ENCODE data around the gene CTPS1.

Gene CTPS1

GRCh38 chr1:40979241-40980067, at the start of gene CTPS1:
TSS of gene CTPS1 (plus strand) at chr1:40979696. CDS start at chr1:40983291, 3,595 bp downstream.
- peak; percentile 93 to 95 for DNase-seq (ENCODE audit: low read depth in 2 of 2)

DNA sequence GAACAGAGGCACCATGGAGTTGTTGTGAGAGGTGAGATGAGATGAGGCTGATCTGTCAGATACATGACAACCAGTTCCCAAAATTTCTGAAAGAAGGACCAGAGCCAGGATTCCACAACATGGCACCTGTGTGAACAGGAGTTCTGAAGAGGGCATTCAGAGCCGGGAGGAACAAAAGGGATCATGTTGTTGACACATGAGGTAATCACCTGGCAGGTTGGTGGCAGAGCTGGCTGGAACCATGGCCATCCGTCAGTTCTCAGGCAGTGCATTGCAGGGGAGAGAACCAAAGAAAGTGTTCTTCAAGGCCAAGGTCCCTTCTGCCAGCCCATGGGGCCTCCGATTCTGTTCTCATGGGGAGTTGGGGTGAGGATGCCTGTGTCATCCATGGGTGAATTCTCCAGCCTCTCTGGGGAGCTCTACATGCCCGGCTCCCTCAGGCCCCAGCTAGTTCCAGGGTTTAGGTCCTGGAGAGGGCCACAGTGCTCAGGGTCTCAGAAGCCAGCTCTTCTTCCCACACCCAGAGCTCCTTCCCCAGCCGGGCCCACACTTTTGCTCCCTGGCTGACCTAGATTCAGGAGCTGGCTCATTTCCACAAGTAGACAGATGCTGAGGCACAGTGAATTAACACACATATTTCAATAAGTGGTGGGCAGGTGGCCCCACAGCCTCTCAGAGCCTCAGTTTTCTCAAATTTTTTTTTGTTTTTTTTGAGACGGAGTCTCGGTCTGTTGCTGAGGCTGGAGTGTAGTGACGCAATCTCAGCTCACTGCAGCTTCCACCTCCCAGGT, 49.1 kb upstream of the CTPS1 start:
- DNase-seq (ENCODE audit: low read depth in 2 of 2), result no peak

GRCh38 chr1:40931601-40932000, 47.9 kb upstream of the CTPS1 start:
- no peak for DNase-seq (ENCODE audit: low read depth in 2 of 2)

- DNase-seq (ENCODE audit: low read depth in 2 of 2), result no peak
Measured at GRCh38 chr1:40932006-40932405, 47.5 kb upstream of the CTPS1 start.

DNA sequence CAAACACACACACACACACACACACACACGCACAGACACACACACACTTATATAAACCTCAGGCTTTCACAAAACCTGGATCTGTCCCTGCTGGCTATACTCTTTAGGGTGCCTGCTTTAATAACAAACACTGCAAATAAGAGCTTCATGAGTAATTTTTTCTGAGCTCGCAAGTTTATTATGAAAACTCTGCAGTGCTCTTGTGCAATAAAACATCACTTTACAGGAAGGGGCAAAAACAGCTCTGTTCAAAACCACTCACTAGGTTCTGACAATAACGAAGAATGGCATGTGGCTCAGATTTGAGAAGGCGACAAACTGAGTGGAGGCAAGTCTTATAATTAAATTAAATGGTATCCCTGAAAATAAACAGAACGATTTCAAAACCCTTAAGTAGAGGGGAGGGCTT, 42.6 kb upstream of the CTPS1 start:
- DNase-seq (ENCODE audit: low read depth in 2 of 2), result no peak

DNA sequence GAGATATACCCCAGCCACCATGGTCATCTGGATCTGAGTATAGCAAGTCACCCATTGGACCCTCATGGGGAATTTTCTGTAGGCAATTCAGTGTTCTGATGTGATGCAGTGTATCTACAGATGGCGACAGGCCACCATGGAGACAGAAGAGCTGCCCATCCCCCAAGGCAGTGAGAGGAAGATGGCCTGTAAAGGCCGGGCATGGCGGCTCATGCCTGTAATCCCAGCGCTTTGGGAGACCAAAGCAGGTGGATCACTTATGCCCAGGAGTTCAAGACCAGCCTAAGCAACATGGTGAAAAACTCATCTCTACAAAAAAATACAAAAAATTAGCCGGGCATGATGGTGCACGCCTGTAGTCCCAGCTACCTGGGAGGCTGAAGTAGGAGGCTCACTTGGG, 41.1 kb upstream of the CTPS1 start:
- no peak for DNase-seq (ENCODE audit: low read depth in 2 of 2)

DNA sequence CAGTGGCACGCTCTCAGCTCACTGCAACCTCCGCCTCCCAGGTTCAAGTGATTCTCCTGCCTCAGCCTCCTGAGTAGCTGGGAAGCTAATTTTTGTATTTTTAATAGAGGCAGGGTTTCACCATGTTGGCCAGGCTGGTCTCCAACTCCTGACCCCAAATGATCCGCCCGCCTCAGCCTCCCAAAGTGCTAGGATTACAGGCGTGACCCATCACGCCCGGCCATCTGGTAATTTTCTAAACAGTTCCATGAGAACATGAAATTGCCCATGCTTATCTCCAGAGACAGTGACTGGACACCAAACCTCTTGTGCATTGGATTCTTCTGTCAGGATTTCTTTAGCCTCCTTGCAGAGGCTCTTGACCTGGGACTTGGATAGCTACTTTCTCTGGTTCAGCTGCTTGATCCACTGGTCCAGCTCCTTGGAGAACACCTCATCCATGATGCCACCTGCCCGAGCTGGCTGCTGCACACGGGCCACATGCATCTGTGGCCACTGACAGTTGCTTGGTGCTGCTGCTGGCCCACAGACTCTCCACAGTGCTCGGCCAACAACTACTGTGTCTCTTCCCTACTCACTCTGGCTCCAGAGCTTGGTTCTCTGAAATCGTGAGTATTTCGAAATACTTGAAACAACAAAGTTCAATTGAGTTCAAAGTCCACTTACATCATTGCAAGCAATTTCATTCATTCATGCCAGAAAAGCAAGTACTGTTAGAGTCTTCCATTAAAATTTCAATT, 40.0 kb upstream of the CTPS1 start:
- no peak for DNase-seq (ENCODE audit: low read depth in 2 of 2)

- DNase-seq (ENCODE audit: low read depth in 2 of 2), result no peak
Measured at GRCh38 chr1:40944326-40944725, 35.2 kb upstream of the CTPS1 start.

DNA sequence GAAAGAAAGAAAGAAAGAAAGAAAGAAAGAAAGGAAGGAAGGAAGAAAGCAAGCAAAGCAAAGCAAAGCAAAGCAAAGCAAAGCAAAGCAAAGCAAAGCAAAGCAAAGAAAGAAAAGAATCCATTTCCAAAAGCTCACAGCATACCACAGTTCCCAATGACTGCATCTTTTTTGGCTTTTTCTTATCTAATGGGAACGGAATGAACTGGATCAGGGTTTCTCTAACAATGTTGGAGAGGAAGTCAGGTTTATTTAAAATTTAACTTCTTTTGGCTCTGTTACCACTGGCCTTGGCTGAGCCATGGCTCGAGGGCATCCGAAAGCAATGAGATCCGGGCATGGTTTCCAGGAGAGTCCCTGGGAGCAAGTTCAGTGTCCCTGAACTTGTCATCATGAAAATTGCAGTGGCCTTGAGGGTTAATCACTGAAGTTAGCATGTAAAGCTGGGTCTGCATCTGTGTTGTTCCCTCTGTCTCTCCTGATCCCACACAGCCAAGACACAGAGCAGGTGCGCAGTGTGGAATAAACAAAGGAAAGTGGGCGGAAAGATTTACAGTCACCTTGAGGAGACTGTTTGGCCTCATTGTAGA, 34.6 kb upstream of the CTPS1 start:
- no peak for DNase-seq (ENCODE audit: low read depth in 2 of 2)

DNA sequence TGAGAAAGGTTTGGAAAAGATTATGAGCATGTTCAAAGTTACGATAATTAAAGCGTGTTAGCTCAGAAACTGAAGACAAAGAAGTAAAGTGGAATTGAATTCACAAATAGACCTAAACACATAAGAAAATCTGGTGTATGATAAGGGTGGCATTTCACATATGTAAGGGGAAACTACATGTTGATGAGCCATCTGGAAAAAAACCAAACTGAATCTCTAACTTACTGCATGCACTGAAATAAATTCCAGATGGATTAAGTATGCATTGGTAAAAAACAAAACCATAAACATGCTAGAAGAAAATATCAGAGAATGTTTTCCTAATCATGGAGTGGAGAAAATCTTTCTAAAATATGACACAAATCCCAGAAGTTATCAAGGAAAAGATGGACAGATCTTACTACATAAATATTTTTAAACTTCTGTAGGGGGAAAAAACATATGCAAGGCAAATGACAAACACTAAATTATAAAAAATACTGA, 34.0 kb upstream of the CTPS1 start:
- no peak for DNase-seq (ENCODE audit: low read depth in 2 of 2)

- peak; percentile 12 to 27 for DNase-seq (ENCODE audit: low read depth in 2 of 2)
Measured at GRCh38 chr1:40948741-40949443, 30.6 kb upstream of the CTPS1 start.

GRCh38 chr1:40949563-40949962, 29.9 kb upstream of the CTPS1 start:
- DNase-seq (ENCODE audit: low read depth in 2 of 2), result no peak

DNA sequence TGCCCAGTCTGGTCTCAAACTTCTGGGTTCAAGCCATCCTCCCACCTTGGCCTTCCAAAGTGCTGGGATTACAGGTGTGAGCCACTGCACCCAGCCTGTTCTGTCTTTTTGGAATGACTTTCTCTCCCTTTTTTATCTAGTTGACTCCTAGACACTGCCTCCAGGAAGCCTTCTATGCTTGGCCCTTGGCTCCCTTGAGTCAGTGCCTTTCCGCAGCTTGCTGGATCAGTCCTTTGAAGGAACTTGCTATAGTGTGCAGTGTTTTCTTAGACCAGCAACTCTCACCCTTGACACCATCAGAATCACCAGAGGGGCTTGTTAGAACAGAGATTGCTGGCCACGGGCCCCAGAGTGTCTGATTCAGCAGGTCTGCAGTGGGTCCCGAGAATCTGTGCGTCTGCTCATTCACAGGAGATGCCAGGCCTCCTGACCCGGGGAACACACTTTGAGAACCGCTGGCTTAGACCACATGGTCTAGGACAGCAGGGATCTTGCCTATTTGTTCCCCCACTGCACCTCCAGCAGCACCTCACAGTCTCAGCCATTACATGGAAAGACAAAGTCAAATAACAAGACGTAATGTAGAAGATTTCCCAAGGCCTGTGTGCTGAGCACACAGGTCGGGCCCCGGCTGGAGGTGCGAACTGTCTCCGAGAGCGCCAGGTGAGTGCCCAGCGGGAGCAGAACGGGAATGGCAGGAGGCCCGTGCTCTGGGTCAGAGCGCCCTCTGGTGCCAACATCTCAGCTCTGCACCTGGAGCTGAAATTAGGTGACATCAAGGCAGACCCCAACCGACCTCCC, 27.4 kb upstream of the CTPS1 start:
- peak; percentile 3 to 44 for DNase-seq (ENCODE audit: low read depth in 2 of 2)

DNA sequence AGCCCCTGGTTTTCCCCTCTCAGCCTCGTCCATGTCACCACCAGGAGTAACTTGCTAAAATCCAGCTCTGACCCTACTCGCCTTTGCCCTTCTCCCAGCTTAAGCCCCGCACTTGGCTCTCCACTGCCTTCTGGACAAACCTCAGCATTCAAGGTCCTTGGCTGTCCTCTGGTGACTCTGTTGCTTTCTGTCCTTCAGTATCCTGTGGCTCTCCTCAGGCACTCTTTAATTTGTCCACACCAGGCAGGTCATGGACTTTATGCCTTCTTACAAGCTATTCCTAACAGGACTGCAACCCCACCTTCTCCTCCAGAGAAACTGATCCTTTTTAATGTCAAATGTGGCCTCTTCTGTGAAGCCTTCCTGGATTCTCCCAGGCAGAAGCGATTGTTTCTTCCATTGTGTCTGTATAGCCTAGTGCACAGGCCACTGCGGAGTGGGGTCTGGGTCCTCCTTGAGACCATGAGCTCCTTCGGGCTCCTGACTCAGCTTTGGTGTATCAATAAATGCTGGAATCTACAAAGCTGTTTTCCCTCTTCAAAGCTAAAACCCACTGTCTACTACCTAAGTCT, 26.7 kb upstream of the CTPS1 start:
- no peak for DNase-seq (ENCODE audit: low read depth in 2 of 2)

GRCh38 chr1:40954626-40955025, 24.9 kb upstream of the CTPS1 start:
- DNase-seq (ENCODE audit: low read depth in 2 of 2), result no peak

- DNase-seq (ENCODE audit: low read depth in 2 of 2), result no peak
Measured at GRCh38 chr1:40955266-40955665, 24.2 kb upstream of the CTPS1 start.

GRCh38 chr1:40956407-40956806, 23.1 kb upstream of the CTPS1 start:
- no peak for DNase-seq (ENCODE audit: low read depth in 2 of 2)

GRCh38 chr1:40958210-40958609, 21.3 kb upstream of the CTPS1 start:
- DNase-seq (ENCODE audit: low read depth in 2 of 2), result no peak

DNA sequence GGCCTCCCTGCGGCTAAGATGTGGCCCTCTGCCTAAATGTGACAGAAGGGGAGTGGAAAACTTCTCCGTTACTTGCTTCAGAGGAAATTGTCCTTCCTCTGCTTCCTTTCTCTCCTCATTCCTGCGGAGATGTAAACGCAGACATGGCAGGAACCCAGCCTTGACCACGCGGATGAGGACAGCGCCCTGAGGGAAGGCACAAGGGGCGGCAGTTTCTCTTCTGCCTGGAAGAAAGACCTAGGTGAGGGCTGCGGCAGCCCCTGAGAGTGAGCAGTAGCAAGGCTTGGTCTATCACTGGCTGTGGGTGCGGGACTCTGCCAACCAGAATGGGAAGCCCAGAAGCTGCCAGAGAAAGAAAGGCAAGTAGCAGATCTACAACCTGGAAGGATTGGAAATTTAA, 14.0 kb upstream of the CTPS1 start:
- no peak for DNase-seq (ENCODE audit: low read depth in 2 of 2)

GRCh38 chr1:40966417-40966816, 13.1 kb upstream of the CTPS1 start:
- no peak for DNase-seq (ENCODE audit: low read depth in 2 of 2)

All from stimulated activated CD4-positive, alpha-beta T cell treated with anti-CD3 and anti-CD28 coated beads, Interleukin-1b, Interleukin-23, amount 100 ng/mL, for 1 hour (primary cell).